Sciatic nerve (tissue), 2 donors: ENCODE results near the gene GFRA1. TPM values are rescaled to one million over a fixed set of nuclear protein-coding genes. Genes with fewer than 3 reads are reported as not detected.
A peak's percentile ranks its signal among the peaks of the same experiment; 100 is the strongest.

ENCODE experiments used
- ATAC-seq: fragments of 200-7000 bp; cut with Tn5 transposase; one replicate; pipeline ENCODE4 v1.9.1; 2020; ENCODE audit warnings: mild to moderate bottlenecking, moderate library complexity
- DNase-seq: peaks from one replicate; pipeline ENCODE4 v3.0.0-alpha.2; 2020; ENCODE audit warnings: low spot score
- intact Hi-C: fragments of 100-400 bp; cut with DNase I; formaldehyde crosslinking; loops from one replicate; pipeline ENCODE4 v1.14.2; 2022
- total RNA-seq: library from RNA; stranded (reverse); fragmentation: NEBNext Ultra II Directional; extraction: Animal tissue kit (Norgen Biotek cat#: 25700); gene quantifications from one replicate; pipeline ENCODE4 v1.2.1, GENCODE V29; 2021
- donor health status: DM: no; HTN: no; CAD: no.
- donor health status: DM: no; HTN: no; CAD: no.

Gene GFRA1
- 65.8 TPM for total RNA-seq

- ATAC-seq = peak; percentile 16
Observed at GRCh38 chr10:116272440-116273283, at the start of gene GFRA1. GFRA1 (minus strand) TSS chr10:116273206; CDS start chr10:116272029, 1,177 bp downstream.

GRCh38 chr10:116316503-116316902, 43.5 kb upstream of the GFRA1 start:
- intact Hi-C loops = loop anchor here (5.0 kb wide), 1 partner anchor 1799 kb away; no protein-coding TSS in a partner anchor
- ATAC-seq (no peak), DNase-seq (no peak)

More at GRCh38 chr10:116272440-116273283, at the start of gene GFRA1:
- DNase-seq = peak; percentile 69
- intact Hi-C loops = no loop called here

GRCh38 chr10:116312548-116312947, 39.5 kb upstream of the GFRA1 start:
- no peak for ATAC-seq
- intact Hi-C loops = no loop called here
- no peak for DNase-seq

- no peak for ATAC-seq
- DNase-seq = no peak
- intact Hi-C loops = no loop called here
Observed at GRCh38 chr10:116311706-116312490, 38.9 kb upstream of the GFRA1 start.

GRCh38 chr10:116311016-116311415, 38.0 kb upstream of the GFRA1 start:
- no peak for DNase-seq
- no peak for ATAC-seq
- intact Hi-C loops = no loop called here

- ATAC-seq = peak; percentile 82
- no peak for DNase-seq
- intact Hi-C loops = no loop called here
Observed at GRCh38 chr10:116307455-116307854, 34.4 kb upstream of the GFRA1 start.

- peak; percentile 56 for ATAC-seq
- no peak for DNase-seq
- intact Hi-C loops = no loop called here
Observed at GRCh38 chr10:116306847-116307246, 33.8 kb upstream of the GFRA1 start.

GRCh38 chr10:116304923-116305322, 31.9 kb upstream of the GFRA1 start:
- no peak for DNase-seq
- intact Hi-C loops = loop anchor here (2.0 kb wide), 1 partner anchor 78 kb away; no protein-coding TSS in a partner anchor
- no peak for ATAC-seq

- no peak for DNase-seq
- intact Hi-C loops = no loop called here
- ATAC-seq = peak; percentile 92
Observed at GRCh38 chr10:116300542-116300941, 27.5 kb upstream of the GFRA1 start.

- DNase-seq (no peak), ATAC-seq (no peak)
- intact Hi-C loops = no loop called here
Observed at GRCh38 chr10:116298586-116298985, 25.6 kb upstream of the GFRA1 start.

GRCh38 chr10:116296291-116296721, 23.3 kb upstream of the GFRA1 start:
- intact Hi-C loops = no loop called here
- ATAC-seq = no peak
- no peak for DNase-seq

- ATAC-seq (no peak), DNase-seq (no peak)
- intact Hi-C loops = no loop called here
Observed at GRCh38 chr10:116292493-116292892, 19.5 kb upstream of the GFRA1 start.

GRCh38 chr10:116289652-116290051, 16.6 kb upstream of the GFRA1 start:
- intact Hi-C loops = loop anchor here (10.0 kb wide), 1 partner anchor 465 kb away; no protein-coding TSS in a partner anchor
- DNase-seq = no peak
- no peak for ATAC-seq

- peak; percentile 79 for ATAC-seq
- intact Hi-C loops = loop anchor here (10.0 kb wide), 1 partner anchor 463 kb away; no protein-coding TSS in a partner anchor
- DNase-seq = no peak
Observed at GRCh38 chr10:116287906-116288501, 15.0 kb upstream of the GFRA1 start.

GRCh38 chr10:116286626-116287200, 13.7 kb upstream of the GFRA1 start:
- intact Hi-C loops = loop anchor here (10.0 kb wide), 1 partner anchor 462 kb away; no protein-coding TSS in a partner anchor
- ATAC-seq (no peak), DNase-seq (no peak)

GRCh38 chr10:116281775-116282174, 8.8 kb upstream of the GFRA1 start:
- DNase-seq (no peak), ATAC-seq (no peak)
- intact Hi-C loops = loop anchor here (10.0 kb wide), 1 partner anchor 457 kb away; no protein-coding TSS in a partner anchor

GRCh38 chr10:116278846-116279245, 5.8 kb upstream of the GFRA1 start:
- ATAC-seq (no peak), DNase-seq (no peak)
- intact Hi-C loops = no loop called here

GRCh38 chr10:116276981-116277380, 4.0 kb upstream of the GFRA1 start:
- ATAC-seq = no peak
- intact Hi-C loops = no loop called here
- no peak for DNase-seq
